GM12878 (cell line): ENCODE data around the gene ZBTB4. TPM values are rescaled to one million over a fixed set of nuclear protein-coding genes. Genes with fewer than 3 reads are reported as not detected.

Experiments used
- ATAC-seq: fragments of 200-7000 bp; cut with Tn5 transposase; 3 replicates; pipeline ENCODE4 v1.9.1; 2020; ENCODE audit warnings: mild to moderate bottlenecking, moderate library complexity
- BruUV-seq: library from RNA; stranded (reverse); fragments of 400-500 nt; replicated peaks from 2 replicates; lab custom pipeline; 2021; lab: Mats Ljungman, UMichigan
- CTCF ChIA-PET: fragments of 300-600 bp; sonication (Branson Sonifier 250); formaldehyde crosslinking; extraction: SDS; loops from one replicate; lab custom pipeline; 2021; ENCODE audit warnings: inconsistent platforms; lab: Yijun Ruan, JAX
- POLR2A ChIA-PET: fragments of 350-600 bp; formaldehyde crosslinking; extraction: SDS; loops from one replicate; lab custom pipeline; 2021; ENCODE audit warnings: inconsistent platforms; lab: Charles Lee
- RAD21 ChIA-PET: fragments of 300-600 bp; sonication (Branson Sonifier 250); formaldehyde crosslinking; loops from one replicate; lab custom pipeline; 2023; ENCODE audit warnings: antibody characterized with exemption; ENCODE audit not compliant: unreplicated experiment; lab: Charles Lee
- SMC1A ChIA-PET: fragments of 300-600 bp; sonication (Branson Sonifier 250); formaldehyde crosslinking; loops from one replicate; lab custom pipeline; 2023; ENCODE audit not compliant: unreplicated experiment, uncharacterized antibody; lab: Charles Lee
- DNase-seq: peaks from one replicate; pipeline ENCODE4 v3.0.0-alpha.2; 2011; ENCODE audit warnings: low read depth, low spot score
- FAIRE-seq: peaks from 3 replicates; lab custom pipeline; 2011; peaks lifted over from hg19 to GRCh38; lab: Jason Lieb, UNC
- H2AFZ ChIP-seq: 2 replicates; pipeline ENCODE4 v1.6.0; 2011; ENCODE audit warnings: low read depth, low read length, control low read depth; ENCODE audit not compliant: control insufficient read depth
- H3K27ac ChIP-seq: 2 replicates; pipeline ENCODE4 v1.5.1; 2011; ENCODE audit warnings: control low read depth; ENCODE audit not compliant: control insufficient read depth, insufficient read depth
- H3K27me3 ChIP-seq, 2 experiments: replicated peaks in 1 of 2; 2 replicates each; pipeline versions ENCODE4 v1.6.0 to v1.6.1; 2011; ENCODE audit warnings: low read length in 1 of 2; ENCODE audit not compliant: control insufficient read depth in 2 of 2, insufficient read depth in 2 of 2
- H3K36me3 ChIP-seq, 2 experiments: 2 replicates each; pipeline ENCODE4 v1.5.1; 2011; ENCODE audit warnings: low read length in 1 of 2; ENCODE audit not compliant: control insufficient read depth in 2 of 2, insufficient read depth in 2 of 2
- H3K4me1 ChIP-seq: 2 replicates; pipeline ENCODE4 v1.6.1; 2011; ENCODE audit warnings: mild to moderate bottlenecking, low read length, moderate library complexity, mixed read lengths; ENCODE audit not compliant: control insufficient read depth, insufficient read depth
- H3K4me2 ChIP-seq: 2 replicates; pipeline ENCODE4 v1.6.0; 2011; ENCODE audit warnings: control low read depth; ENCODE audit not compliant: control insufficient read depth, insufficient read depth
- H3K4me3 ChIP-seq: fragments of 200-600 bp; sonication (generic); 2 replicates; pipeline ENCODE4 v1.5.1; 2016
- H3K79me2 ChIP-seq: 2 replicates; pipeline ENCODE4 v1.6.0; 2011; ENCODE audit warnings: low read length; ENCODE audit not compliant: control insufficient read depth, insufficient read depth
- H3K9ac ChIP-seq: 2 replicates; pipeline ENCODE4 v1.8.0; 2011; ENCODE audit warnings: low read length, control low read depth, mixed read lengths; ENCODE audit not compliant: control insufficient read depth, insufficient read depth
- H3K9me3 ChIP-seq: replicated peaks from 3 replicates; pipeline ENCODE4 v1.5.1; 2011; ENCODE audit warnings: mild to moderate bottlenecking, low read length; ENCODE audit not compliant: control insufficient read depth, insufficient read depth
- H4K20me1 ChIP-seq: 2 replicates; pipeline ENCODE4 v1.6.0; 2011; ENCODE audit not compliant: control insufficient read depth, insufficient read depth
- CHD1 ChIP-seq: IDR thresholded peaks from 2 replicates; pipeline ENCODE4 v1.6.1; 2012; ENCODE audit warnings: low read depth, low read length, improper control_type of control experiment
- DPF2 ChIP-seq: fragments of 450-650 bp; IDR thresholded peaks from 2 replicates; pipeline ENCODE4 v1.6.1; 2017; ENCODE audit warnings: mild to moderate bottlenecking
- E4F1 ChIP-seq: fragments of 450-650 bp; IDR thresholded peaks from 2 replicates; pipeline ENCODE4 v1.6.1; 2018; ENCODE audit warnings: borderline replicate concordance, mild to moderate bottlenecking; ENCODE audit not compliant: partially characterized antibody
- RELA ChIP-seq: fragments of 450-650 bp; IDR thresholded peaks from 2 replicates; pipeline ENCODE4 v1.8.0; 2014; ENCODE audit warnings: borderline replicate concordance; ENCODE audit not compliant: partially characterized antibody
- SIN3A ChIP-seq: IDR thresholded peaks from 2 replicates; pipeline ENCODE4 v1.6.1; 2012; ENCODE audit warnings: low read depth, low read length, improper control_type of control experiment
- SMAD1 ChIP-seq: fragments of 450-650 bp; IDR thresholded peaks from 2 replicates; pipeline ENCODE4 v1.6.1; 2018; ENCODE audit warnings: mild to moderate bottlenecking, low read depth; ENCODE audit not compliant: partially characterized antibody
- SREBF2 ChIP-seq: IDR thresholded peaks from 2 replicates; pipeline ENCODE4 v1.6.1; 2012; ENCODE audit warnings: mild to moderate bottlenecking, low read length
- TAF1 ChIP-seq: IDR thresholded peaks from 2 replicates; pipeline ENCODE4 v1.6.1; 2011; ENCODE audit warnings: mild to moderate bottlenecking, low read depth, low read length, borderline replicate concordance
- TCF7 ChIP-seq: IDR thresholded peaks from 2 replicates; pipeline ENCODE4 v1.6.1; 2014; ENCODE audit warnings: antibody characterized with exemption, borderline replicate concordance
- WGBS: methylation state at CpG from one replicate; pipeline ENCODE4 v1.1.6; 2016; ENCODE audit warnings: low lambda C conversion rate; ENCODE audit not compliant: insufficient replicate concordance, insufficient coverage; ENCODE audit errors: missing lambda C conversion rate; 5-methylcytosine and 5-hydroxymethylcytosine counted together
- in situ Hi-C: fragments of 300-500 bp; cut with MboI; formaldehyde crosslinking; loops from 9 replicates; pipeline ENCODE4 v1.14.3; 2018; ENCODE audit warnings: mixed read lengths
- intact Hi-C: fragments of 100-400 bp; cut with micrococcal nuclease; formaldehyde crosslinking; loops from one replicate; pipeline ENCODE4 v1.14.2; 2022; ENCODE audit not compliant: unreplicated experiment
- polyA plus RNA-seq, 11 experiments: library from polyadenylated mRNA; depleted of rRNA in 4 of 11; unstranded in 6 of 11; stranded (reverse) in 5 of 11; fragments of >200 nt; fragmentation: Nextera tagmentation in 4 of 11; fragmentation: Illumina TruSeq in 1 of 11; extraction: Ambion mirVana in 4 of 11; extraction: Trizol in 1 of 11; gene quantifications; 1 replicate in 1 of 11; 2 replicates in 10 of 11; pipeline versions ENCODE4 v1.2.1 to v1.2.3, GENCODE V29; 2011 to 2016; ENCODE audit warnings: inconsistent platforms in 2 of 11, missing spikeins in 2 of 11, low read depth in 1 of 11
- total RNA-seq, 4 experiments: library from RNA; depleted of rRNA in 3 of 4; stranded (reverse); fragments of >200 nt in 3 of 4; fragmentation: Illumina TruSeq in 1 of 4; extraction: Trizol in 1 of 4; gene quantifications; 2 replicates each; pipeline versions ENCODE4 v1.2.1 to v1.2.3, GENCODE V29; 2013 to 2021
- TF ChIP-seq, protein P1 (sequence below): fragments of 450-650 bp; IDR thresholded peaks from 2 replicates; pipeline ENCODE4 v1.6.1; 2017; ENCODE audit warnings: borderline replicate concordance
- TF ChIP-seq, protein P2 (sequence below): IDR thresholded peaks from 2 replicates; pipeline ENCODE4 v1.6.1; 2011; ENCODE audit warnings: borderline replicate concordance, low read depth, mild to moderate bottlenecking, moderate library complexity, mixed read lengths, low read length; ENCODE audit not compliant: insufficient read depth; ENCODE audit errors: extremely low read length

The ZBTB4 gene
- total and polyA plus RNA-seq, 10 of the 15 experiments (the other 5 are each of a cell fraction or from before 2014, with no cell fraction given) = 2.0 to 14.9 (median 6.9) TPM

- in situ Hi-C loops = no loop called here
- RAD21 ChIA-PET = interaction anchor here (0.6 to 2.7 kb wide), 4 partner anchors 8 to 117 kb away, joined by 3 to 9 read pairs (median 4); partner anchors contain the start of gene TMEM102
- SMC1A ChIA-PET = interaction anchor here (0.5 to 1.5 kb wide), 5 partner anchors 11 to 116 kb away, joined by 3 to 7 read pairs (median 3); no protein-coding TSS in a partner anchor
- no peak overlapping the region for H3K9ac ChIP-seq
- TF ChIP-seq RELA (no peak), SREBF2 (no peak), TAF1 (no peak), TCF7 (no peak), CHD1 (no peak), SIN3A (no peak), E4F1 (no peak), DPF2 (no peak), SMAD1 (no peak)
- TF ChIP-seq, protein P1, sequence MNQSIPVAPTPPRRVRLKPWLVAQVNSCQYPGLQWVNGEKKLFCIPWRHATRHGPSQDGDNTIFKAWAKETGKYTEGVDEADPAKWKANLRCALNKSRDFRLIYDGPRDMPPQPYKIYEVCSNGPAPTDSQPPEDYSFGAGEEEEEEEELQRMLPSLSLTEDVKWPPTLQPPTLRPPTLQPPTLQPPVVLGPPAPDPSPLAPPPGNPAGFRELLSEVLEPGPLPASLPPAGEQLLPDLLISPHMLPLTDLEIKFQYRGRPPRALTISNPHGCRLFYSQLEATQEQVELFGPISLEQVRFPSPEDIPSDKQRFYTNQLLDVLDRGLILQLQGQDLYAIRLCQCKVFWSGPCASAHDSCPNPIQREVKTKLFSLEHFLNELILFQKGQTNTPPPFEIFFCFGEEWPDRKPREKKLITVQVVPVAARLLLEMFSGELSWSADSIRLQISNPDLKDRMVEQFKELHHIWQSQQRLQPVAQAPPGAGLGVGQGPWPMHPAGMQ = no peak
- TF ChIP-seq, protein P2, sequence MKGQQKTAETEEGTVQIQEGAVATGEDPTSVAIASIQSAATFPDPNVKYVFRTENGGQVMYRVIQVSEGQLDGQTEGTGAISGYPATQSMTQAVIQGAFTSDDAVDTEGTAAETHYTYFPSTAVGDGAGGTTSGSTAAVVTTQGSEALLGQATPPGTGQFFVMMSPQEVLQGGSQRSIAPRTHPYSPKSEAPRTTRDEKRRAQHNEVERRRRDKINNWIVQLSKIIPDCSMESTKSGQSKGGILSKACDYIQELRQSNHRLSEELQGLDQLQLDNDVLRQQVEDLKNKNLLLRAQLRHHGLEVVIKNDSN = no peak
- no peaks in the 10 kb centered on the region for H3K36me3 ChIP-seq
- ATAC-seq (no peak), FAIRE-seq (no peak), DNase-seq (no peak)
- intact Hi-C loops = no loop called here
- no peaks in the 10 kb centered on the region; the same call in 1 of the 2 replicates for H3K79me2 ChIP-seq
- H3K27me3 ChIP-seq = peaks cover 1 to 8% of the 10 kb centered on the region in 2 experiments; a peak in 3 of 4 replicates
- BruUV-seq = no TSS peak
- POLR2A ChIA-PET = interaction anchor here (0.6 to 5.4 kb wide), 7 partner anchors 8 to 815 kb away, joined by 3 to 52 read pairs (median 3); partner anchors contain the start of genes TMEM102 and ZBTB4
- H3K4me1 ChIP-seq = peaks cover 20% of the 10 kb centered on the region
- H3K9me3 ChIP-seq = no peaks in the 10 kb centered on the region
- no peak overlapping the region for H3K27ac ChIP-seq
- H2AFZ ChIP-seq = no peak overlapping the region
- H4K20me1 ChIP-seq = no peaks in the 10 kb centered on the region
- H3K4me3 ChIP-seq = no peak overlapping the region
- no peak overlapping the region for H3K4me2 ChIP-seq
- CTCF ChIA-PET = interaction anchor here (0.8 to 1.6 kb wide), 6 partner anchors 9 to 117 kb away, joined by 3 to 9 read pairs (median 5); partner anchors contain the start of gene SENP3
- WGBS = 25% methylated on average over 7 of the region's 7 CpGs
Observed at GRCh38 chr17:7443499-7444485, 35.6 kb downstream of the ZBTB4 start.
